Spleen (tissue), 11 donors: ENCODE measurements around the gene TCF3. TPM values are rescaled to one million over a fixed set of nuclear protein-coding genes. Genes with fewer than 3 reads are reported as not detected.

ENCODE experiments used
- DNase-seq: peaks from one replicate; pipeline ENCODE4 v3.0.0-alpha.2; 2020
- H3K27ac ChIP-seq, 8 donors: fragments of 200-600 bp; sonication (generic) in 7 of 8; 1 replicate in 4 of 8; 2 replicates in 4 of 8; pipeline versions ENCODE4 v1.5.0 to v1.8.0; 2016 to 2021; ENCODE audit warnings: inconsistent platforms in 4 of 8, mild to moderate bottlenecking in 4 of 8, moderate library complexity in 1 of 8
- H3K27me3 ChIP-seq, 7 donors: fragments of 200-600 bp; sonication (generic) in 6 of 7; replicated peaks in 1 of 7; 1 replicate in 4 of 7; 2 replicates in 3 of 7; pipeline versions ENCODE4 v1.5.0 to v1.8.0; 2016 to 2021; ENCODE audit warnings: inconsistent platforms in 3 of 7, mild to moderate bottlenecking in 1 of 7
- H3K36me3 ChIP-seq, 6 donors: fragments of 200-600 bp; sonication (generic) in 5 of 6; 1 replicate in 4 of 6; 2 replicates in 2 of 6; pipeline versions ENCODE4 v1.5.0 to v1.8.0; 2016 to 2021; ENCODE audit warnings: inconsistent platforms in 2 of 6
- H3K4me1 ChIP-seq, 6 donors: fragments of 200-600 bp; sonication (generic) in 5 of 6; 1 replicate in 3 of 6; 2 replicates in 3 of 6; pipeline versions ENCODE4 v1.5.0 to v1.8.0; 2016 to 2021; ENCODE audit warnings: inconsistent platforms in 3 of 6
- H3K4me3 ChIP-seq, 8 donors: fragments of 200-600 bp; sonication (generic) in 7 of 8; 1 replicate in 4 of 8; 2 replicates in 4 of 8; pipeline versions ENCODE4 v1.5.0 to v1.8.0; 2016 to 2021; ENCODE audit warnings: inconsistent platforms in 4 of 8, mild to moderate bottlenecking in 4 of 8, moderate library complexity in 2 of 8
- H3K9me3 ChIP-seq, 8 donors: fragments of 200-600 bp; sonication (generic) in 7 of 8; 1 replicate in 4 of 8; 2 replicates in 4 of 8; pipeline versions ENCODE4 v1.5.0 to v1.8.0; 2016 to 2021; ENCODE audit warnings: inconsistent platforms in 4 of 8
- POLR2A ChIP-seq, 3 donors: fragments of 450-650 bp; IDR thresholded peaks; one replicate each; pipeline ENCODE4 v1.5.1; 2017; ENCODE audit warnings: antibody characterized with exemption in 3 of 3, mild to moderate bottlenecking in 1 of 3
- POLR2AphosphoS5 ChIP-seq, 3 donors: sonication (generic); formaldehyde crosslinking; IDR thresholded peaks; one replicate each; pipeline ENCODE4 v1.5.1; 2017; ENCODE audit warnings: antibody characterized with exemption in 3 of 3
- WGBS, 5 donors: extraction: QIAGEN DNeasy Blood & Tissue Kit in 3 of 5; methylation state at CpG; one replicate each; pipeline versions ENCODE4 v1.1.5 to v1.1.7; 2013 to 2018; 5-methylcytosine and 5-hydroxymethylcytosine counted together
- intact Hi-C: fragments of 100-400 bp; cut with DNase I; formaldehyde crosslinking; loops from one replicate; pipeline ENCODE4 v1.15.0; 2023; ENCODE audit warnings: low total_unique reads
- polyA plus RNA-seq, 3 donors: library from polyadenylated mRNA; stranded (reverse); fragments of 200-250 nt; gene quantifications; one replicate each; pipeline ENCODE4 v1.2.1, GENCODE V29; 2013
- total RNA-seq, 7 donors: library from RNA; depleted of rRNA in 3 of 7; stranded (reverse); fragments of >200 nt in 3 of 7; fragmentation: NEBNext Ultra II Directional in 4 of 7; extraction: Animal tissue kit (Norgen Biotek cat#: 25700) in 4 of 7; gene quantifications; one replicate each; pipeline versions ENCODE4 v1.1.0 to v1.2.1, GENCODE V29; 2016 to 2021
- TF ChIP-seq, protein P1 (sequence below), 11 experiments: fragments of 200-600 bp in 7 of 11; fragments of 450-650 bp in 4 of 11; sonication (generic) in 4 of 11; IDR thresholded peaks in 8 of 11; conservative IDR thresholded peaks in 3 of 11; 1 replicate in 7 of 11; 2 replicates in 4 of 11; pipeline versions ENCODE4 v1.4.0 to v1.8.0; 2016 to 2021; ENCODE audit warnings: antibody characterized with exemption in 11 of 11, inconsistent platforms in 4 of 11, mild to moderate bottlenecking in 1 of 11
- donor health status: healthy with polysubstance abuse.
- donor health status: DM: no; HTN: no; CAD: no; lungs with moderate emphysema.
- donor health status: DM: no; HTN: no; CAD: no.
- donor health status: Bipolar disorder and iron deficiency.
- donor health status: healthy.
- donor health status: DM: no; HTN: no; CAD: no.
- donor health status: DM: yes; HTN: yes; CAD: no.

The TCF3 gene
- total and polyA plus RNA-seq, 10 donors = 79.2 to 135 (median 100) TPM

GRCh38 chr19:1599460-1599846, 53.0 kb downstream of the TCF3 start:
- H3K9me3 ChIP-seq = no peaks in the 10 kb centered on the region
- no peaks in the 10 kb centered on the region for H3K27me3 ChIP-seq
- intact Hi-C loops = no loop called here
- no peak overlapping the region for H3K27ac ChIP-seq
- TF ChIP-seq, protein P1, sequence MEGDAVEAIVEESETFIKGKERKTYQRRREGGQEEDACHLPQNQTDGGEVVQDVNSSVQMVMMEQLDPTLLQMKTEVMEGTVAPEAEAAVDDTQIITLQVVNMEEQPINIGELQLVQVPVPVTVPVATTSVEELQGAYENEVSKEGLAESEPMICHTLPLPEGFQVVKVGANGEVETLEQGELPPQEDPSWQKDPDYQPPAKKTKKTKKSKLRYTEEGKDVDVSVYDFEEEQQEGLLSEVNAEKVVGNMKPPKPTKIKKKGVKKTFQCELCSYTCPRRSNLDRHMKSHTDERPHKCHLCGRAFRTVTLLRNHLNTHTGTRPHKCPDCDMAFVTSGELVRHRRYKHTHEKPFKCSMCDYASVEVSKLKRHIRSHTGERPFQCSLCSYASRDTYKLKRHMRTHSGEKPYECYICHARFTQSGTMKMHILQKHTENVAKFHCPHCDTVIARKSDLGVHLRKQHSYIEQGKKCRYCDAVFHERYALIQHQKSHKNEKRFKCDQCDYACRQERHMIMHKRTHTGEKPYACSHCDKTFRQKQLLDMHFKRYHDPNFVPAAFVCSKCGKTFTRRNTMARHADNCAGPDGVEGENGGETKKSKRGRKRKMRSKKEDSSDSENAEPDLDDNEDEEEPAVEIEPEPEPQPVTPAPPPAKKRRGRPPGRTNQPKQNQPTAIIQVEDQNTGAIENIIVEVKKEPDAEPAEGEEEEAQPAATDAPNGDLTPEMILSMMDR (IDR thresholded peaks at IDR 0.05 in 8 of 11, conservative IDR thresholded peaks at IDR 0.05 in 3 of 11) = no peak
- no peak for TF ChIP-seq POLR2A (IDR thresholded peaks at IDR 0.05)
- TF ChIP-seq POLR2AphosphoS5 (IDR thresholded peaks at IDR 0.05) = peak in 1 of 3 donors; percentile 27
- H3K4me3 ChIP-seq = no peak overlapping the region
- peaks cover 14 to 52% (median 25%) of the 10 kb centered on the region in 6 donors for H3K4me1 ChIP-seq
- WGBS, 5 donors = 92 to 98% (median 96%) methylated on average over 9 to 15 of the region's 15 CpGs
- H3K36me3 ChIP-seq = peaks cover 0 to 91% (median 42%) of the 10 kb centered on the region in 6 donors
- no peak for DNase-seq

DNA sequence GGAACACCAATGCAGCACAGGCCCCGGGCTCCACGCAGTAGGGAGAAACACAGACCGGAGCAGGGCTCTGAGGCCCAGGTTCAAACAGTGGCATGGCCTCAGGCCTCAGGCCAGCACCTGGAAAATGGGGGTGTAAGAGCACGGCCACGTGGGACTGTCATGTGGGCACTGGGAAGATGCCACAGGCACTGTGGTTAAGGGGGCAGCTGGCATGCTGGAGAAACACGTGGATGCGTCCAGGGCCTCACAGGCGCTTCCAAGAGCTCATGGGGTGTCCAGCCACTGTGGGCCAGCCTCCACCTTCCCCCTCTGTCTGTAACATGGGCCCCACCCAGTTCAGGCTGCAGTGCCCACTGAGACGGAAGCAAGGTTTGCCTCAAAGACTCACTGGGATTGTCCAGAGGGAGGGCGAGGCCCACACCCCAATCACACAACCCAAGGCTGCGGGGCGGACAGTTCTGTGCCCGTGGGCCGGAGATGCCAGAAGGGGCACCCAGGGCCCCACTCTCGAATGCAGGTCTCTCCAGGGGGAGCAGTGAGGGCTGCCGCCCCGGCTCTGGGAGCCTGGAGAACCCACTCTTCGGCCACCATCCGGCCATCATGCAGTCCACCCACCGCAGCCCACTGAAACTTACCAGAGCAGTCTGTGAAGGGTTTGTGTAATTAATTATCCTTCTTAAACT, 53.5 kb downstream of the TCF3 start:
- H3K36me3 ChIP-seq = peaks cover 0 to 91% (median 42%) of the 10 kb centered on the region in 6 donors
- DNase-seq = no peak
- peaks cover 9 to 47% (median 20%) of the 10 kb centered on the region in 6 donors for H3K4me1 ChIP-seq
- 84 to 96% (median 92%) methylated on average over 14 to 20 of the region's 20 CpGs for WGBS, 5 donors
- no peak overlapping the region for H3K27ac ChIP-seq
- no peak overlapping the region for H3K4me3 ChIP-seq
- no peaks in the 10 kb centered on the region for H3K9me3 ChIP-seq
- intact Hi-C loops = no loop called here
- peak in 1 of 3 donors; percentile 22 for TF ChIP-seq POLR2AphosphoS5 (IDR thresholded peaks at IDR 0.05)
- TF ChIP-seq, protein P1 (IDR thresholded peaks at IDR 0.05 in 8 of 11, conservative IDR thresholded peaks at IDR 0.05 in 3 of 11) = no peak
- no peak for TF ChIP-seq POLR2A (IDR thresholded peaks at IDR 0.05)
- H3K27me3 ChIP-seq = no peaks in the 10 kb centered on the region

- intact Hi-C loops = no loop called here
- peaks cover 12 to 46% (median 32%) of the 10 kb centered on the region in 6 donors for H3K4me1 ChIP-seq
- TF ChIP-seq POLR2A (IDR thresholded peaks at IDR 0.05) (no peak), POLR2AphosphoS5 (IDR thresholded peaks at IDR 0.05) (no peak)
- TF ChIP-seq, protein P1 (IDR thresholded peaks at IDR 0.05 in 8 of 11, conservative IDR thresholded peaks at IDR 0.05 in 3 of 11) = no peak
- 58 to 74% (median 64%) methylated on average over 10 of the region's 10 CpGs for WGBS, 5 donors
- peaks cover 0 to 40% (median 29%) of the 10 kb centered on the region in 6 donors for H3K36me3 ChIP-seq
- H3K27me3 ChIP-seq = no peaks in the 10 kb centered on the region
- H3K4me3 ChIP-seq = peak overlapping the region in 7 of 8 donors; percentile 53 to 93 (median 61)
- no peak for DNase-seq
- H3K27ac ChIP-seq = peak overlapping the region in 6 of 8 donors; percentile 79 to 100 (median 97)
- no peaks in the 10 kb centered on the region for H3K9me3 ChIP-seq
Observed at GRCh38 chr19:1593501-1593772, 59.0 kb downstream of the TCF3 start.

- peaks cover 12 to 51% (median 33%) of the 10 kb centered on the region in 6 donors for H3K4me1 ChIP-seq
- intact Hi-C loops = no loop called here
- 1 to 7% (median 2%) methylated on average over 18 to 68 of the region's 68 CpGs for WGBS, 5 donors
- H3K27me3 ChIP-seq = no peaks in the 10 kb centered on the region
- no peaks in the 10 kb centered on the region for H3K9me3 ChIP-seq
- peaks cover 0 to 35% (median 24%) of the 10 kb centered on the region in 6 donors for H3K36me3 ChIP-seq
- TF ChIP-seq, protein P1 (IDR thresholded peaks at IDR 0.05 in 8 of 11, conservative IDR thresholded peaks at IDR 0.05 in 3 of 11) = peak in 6 of 11 experiments; percentile 10 to 39 (median 21)
- peak; percentile 85 to 88 (median 86) for TF ChIP-seq POLR2AphosphoS5 (IDR thresholded peaks at IDR 0.05)
- TF ChIP-seq POLR2A (IDR thresholded peaks at IDR 0.05) = no peak
- DNase-seq = peak; percentile 96
- H3K4me3 ChIP-seq = peak within 1 kb of the TSS; percentile 61 to 93 (median 70)
- peak within 1 kb of the TSS; percentile 91 to 100 (median 97) for H3K27ac ChIP-seq
Observed at GRCh38 chr19:1592755-1593500, 59.5 kb downstream of the TCF3 start, which contains the start of gene MBD3. Gene MBD3 (minus strand): TSS chr19:1592865. CDS start chr19:1592631, 234 bp downstream.
